Body of pancreas (tissue), 4 donors: ENCODE data around the gene CAMKMT.

ENCODE experiments used
- CTCF ChIP-seq, 7 experiments: fragments of 450-650 bp in 4 of 7; fragments of 200-600 bp in 3 of 7; sonication (generic) in 3 of 7; IDR thresholded peaks; one replicate each; pipeline ENCODE4 v1.5.1; 2016 to 2019; ENCODE audit warnings: antibody characterized with exemption in 7 of 7
- POLR2A ChIP-seq, 3 donors: fragments of 450-650 bp; IDR thresholded peaks; one replicate each; pipeline ENCODE4 v1.6.1; 2016; ENCODE audit warnings: antibody characterized with exemption in 3 of 3, mild to moderate bottlenecking in 2 of 3

GRCh38 chr2:44453259-44453658, 91.5 kb downstream of the CAMKMT start:
- no peak for TF ChIP-seq CTCF (IDR thresholded peaks at IDR 0.05)
- no peak for TF ChIP-seq POLR2A (IDR thresholded peaks at IDR 0.05)
